SK-N-SH treated with all-trans-retinoic acid at 6 μM for 48 hours (cell line): ENCODE measurements around the gene ATP5F1D.

ENCODE experiments used
- SNAI2 ChIP-seq: fragments of 250-450 bp; sonication (Bioruptor Pico); IDR thresholded peaks from 2 replicates; pipeline ENCODE4 v1.5.0; 2020; ENCODE audit warnings: mild to moderate bottlenecking, moderate library complexity
- ZC3H10 ChIP-seq: fragments of 250-450 bp; sonication (Bioruptor Pico); IDR thresholded peaks from 2 replicates; pipeline ENCODE4 v1.5.1; 2021; ENCODE audit warnings: mild to moderate bottlenecking, moderate library complexity

DNA sequence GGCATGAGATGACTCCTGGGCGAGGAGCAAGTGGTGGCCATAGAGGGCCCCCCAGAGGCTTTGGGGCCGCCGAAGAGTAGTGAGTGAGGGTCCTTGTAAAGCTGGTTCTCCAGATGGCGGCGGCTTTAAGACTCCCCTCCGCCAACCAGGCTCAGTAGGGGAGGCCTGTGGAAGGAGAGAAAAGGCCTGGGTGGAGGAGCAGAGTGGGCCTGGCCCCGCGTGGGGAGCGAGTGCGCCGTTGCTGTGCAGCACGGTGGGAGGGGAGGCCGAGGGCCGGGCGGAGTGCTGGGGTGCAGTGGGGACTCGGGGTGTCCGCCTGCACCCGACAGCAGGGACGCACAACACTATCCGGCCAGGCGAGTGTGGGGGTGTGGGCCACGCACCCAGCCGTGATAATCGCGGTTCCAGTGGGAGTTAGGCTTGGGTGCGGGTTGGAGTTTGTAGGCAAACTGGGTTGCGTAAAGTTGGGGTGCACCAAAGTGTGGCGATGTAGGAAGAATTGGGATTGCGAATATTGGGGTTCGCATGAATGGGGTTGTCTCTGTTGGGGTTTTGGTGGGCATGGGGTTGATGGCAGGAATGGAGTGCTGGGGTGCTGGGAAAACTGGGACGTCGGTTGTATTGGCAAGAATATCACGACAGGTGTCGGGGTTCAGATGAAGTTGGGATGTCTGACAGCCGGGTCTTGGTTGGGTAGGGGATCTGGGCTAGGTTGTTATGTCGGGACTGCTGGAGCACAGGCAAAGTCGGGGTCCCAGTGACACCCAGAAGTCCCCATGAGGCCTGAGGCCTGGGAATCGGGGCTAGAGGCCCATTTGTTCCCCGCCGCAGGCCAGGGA is 26.9 kb downstream of the ATP5F1D start:
- TF ChIP-seq SNAI2 (CRISPR knock-in tag) (no peak), ZC3H10 (CRISPR knock-in tag) (no peak)
